Glutamatergic neuron (in vitro differentiated cells): ENCODE data around the gene CSTF1. TPM values are rescaled to one million over a fixed set of nuclear protein-coding genes. Genes with fewer than 3 reads are reported as not detected.

Source experiments
- DNase-seq: peaks from one replicate; pipeline ENCODE4 v3.0.0; 2022
- H3K27ac Mint-ChIP-seq: one replicate; pipeline ENCODE4 v1.8.0; 2020; ENCODE audit warnings: mild to moderate bottlenecking, mixed read lengths, inconsistent platforms; ENCODE audit not compliant: unreplicated experiment
- H3K27me3 Mint-ChIP-seq: one replicate; pipeline ENCODE4 v1.8.0; 2020; ENCODE audit warnings: mild to moderate bottlenecking, moderate library complexity, mixed read lengths, inconsistent platforms; ENCODE audit not compliant: unreplicated experiment
- H3K36me3 Mint-ChIP-seq: one replicate; pipeline ENCODE4 v1.8.0; 2020; ENCODE audit warnings: mild to moderate bottlenecking, mixed read lengths, inconsistent platforms; ENCODE audit not compliant: unreplicated experiment
- H3K4me1 Mint-ChIP-seq: one replicate; pipeline ENCODE4 v1.8.0; 2020; ENCODE audit warnings: mild to moderate bottlenecking, low read depth, mixed read lengths, inconsistent platforms; ENCODE audit not compliant: unreplicated experiment
- H3K4me3 Mint-ChIP-seq: one replicate; pipeline ENCODE4 v1.8.0; 2020; ENCODE audit warnings: mild to moderate bottlenecking, mixed read lengths, inconsistent platforms; ENCODE audit not compliant: unreplicated experiment
- H3K9me3 Mint-ChIP-seq: one replicate; pipeline ENCODE4 v1.8.0; 2020; ENCODE audit warnings: mild to moderate bottlenecking, moderate library complexity, mixed read lengths, inconsistent platforms; ENCODE audit not compliant: unreplicated experiment
- CTCF ChIP-seq: fragments of 200-600 bp; sonication (generic); IDR thresholded peaks from one replicate; pipeline ENCODE4 v1.5.0; 2021; ENCODE audit not compliant: partially characterized antibody, unreplicated experiment
- total RNA-seq: library from RNA; stranded (reverse); fragmentation: NEBNext Ultra II Directional; extraction: Animal tissue kit (Norgen Biotek cat#: 25700); gene quantifications from one replicate; pipeline ENCODE4 v1.2.1, GENCODE V29; 2021; ENCODE audit not compliant: unreplicated experiment

The CSTF1 gene
- total RNA-seq, 1 donor from 2014 or later, result 25.6 TPM

- no peak for DNase-seq
- peaks cover 4% of the 10 kb centered on the region for H3K36me3 Mint-ChIP-seq
Measured at GRCh38 chr20:56347628-56348304, 44.7 kb upstream of the CSTF1 start.

GRCh38 chr20:56348305-56348693 is 44.1 kb upstream of the CSTF1 start:
- TF ChIP-seq CTCF, result no peak
- no peak overlapping the region for H3K27ac Mint-ChIP-seq
- peaks cover 5% of the 10 kb centered on the region for H3K9me3 Mint-ChIP-seq
- DNase-seq, result no peak
- no peak overlapping the region for H3K4me3 Mint-ChIP-seq
- peaks cover 14% of the 10 kb centered on the region for H3K27me3 Mint-ChIP-seq
- H3K36me3 Mint-ChIP-seq, result peaks cover 4% of the 10 kb centered on the region
- H3K4me1 Mint-ChIP-seq, result no peaks in the 10 kb centered on the region

More at GRCh38 chr20:56347628-56348304, 44.7 kb upstream of the CSTF1 start:
- no peak overlapping the region for H3K4me3 Mint-ChIP-seq
- peaks cover 5% of the 10 kb centered on the region for H3K9me3 Mint-ChIP-seq
- H3K27me3 Mint-ChIP-seq, result peaks cover 14% of the 10 kb centered on the region
- H3K4me1 Mint-ChIP-seq, result no peaks in the 10 kb centered on the region
- TF ChIP-seq CTCF, result no peak
- no peak overlapping the region for H3K27ac Mint-ChIP-seq

- no peak overlapping the region for H3K27ac Mint-ChIP-seq
- H3K9me3 Mint-ChIP-seq, result peaks cover 5% of the 10 kb centered on the region
- H3K4me3 Mint-ChIP-seq, result no peak overlapping the region
- peaks cover 4% of the 10 kb centered on the region for H3K36me3 Mint-ChIP-seq
- H3K4me1 Mint-ChIP-seq, result no peaks in the 10 kb centered on the region
- TF ChIP-seq CTCF, result no peak
- DNase-seq, result no peak
- H3K27me3 Mint-ChIP-seq, result peaks cover 14% of the 10 kb centered on the region
Measured at GRCh38 chr20:56348746-56349145, 43.7 kb upstream of the CSTF1 start.

- Mint-ChIP-seq H3K36me3 (peaks cover 2% of the 10 kb centered on the region), H3K9me3 (peaks cover 4% of the 10 kb centered on the region), H3K27me3 (peaks cover 8% of the 10 kb centered on the region), H3K4me3 (no peak overlapping the region), H3K4me1 (no peaks in the 10 kb centered on the region), H3K27ac (no peak overlapping the region)
- DNase-seq, result no peak
- TF ChIP-seq CTCF, result no peak
Measured at GRCh38 chr20:56350842-56351241, 41.6 kb upstream of the CSTF1 start.

GRCh38 chr20:56352345-56353055 is 39.9 kb upstream of the CSTF1 start:
- DNase-seq, result no peak
- no peak for TF ChIP-seq CTCF
- Mint-ChIP-seq H3K27me3 (peaks cover 4% of the 10 kb centered on the region), H3K4me3 (no peak overlapping the region), H3K27ac (no peak overlapping the region), H3K9me3 (no peaks in the 10 kb centered on the region), H3K4me1 (no peaks in the 10 kb centered on the region), H3K36me3 (no peaks in the 10 kb centered on the region)
